GM21786 (cell line): ENCODE measurements around the gene CELF4.

Source experiments
- ATAC-seq: cut with Tn5 transposase; IDR thresholded peaks from one replicate; pipeline ENCODE4 v1.9.1; 2021; ENCODE audit not compliant: unreplicated experiment

CELF4 gene

DNA sequence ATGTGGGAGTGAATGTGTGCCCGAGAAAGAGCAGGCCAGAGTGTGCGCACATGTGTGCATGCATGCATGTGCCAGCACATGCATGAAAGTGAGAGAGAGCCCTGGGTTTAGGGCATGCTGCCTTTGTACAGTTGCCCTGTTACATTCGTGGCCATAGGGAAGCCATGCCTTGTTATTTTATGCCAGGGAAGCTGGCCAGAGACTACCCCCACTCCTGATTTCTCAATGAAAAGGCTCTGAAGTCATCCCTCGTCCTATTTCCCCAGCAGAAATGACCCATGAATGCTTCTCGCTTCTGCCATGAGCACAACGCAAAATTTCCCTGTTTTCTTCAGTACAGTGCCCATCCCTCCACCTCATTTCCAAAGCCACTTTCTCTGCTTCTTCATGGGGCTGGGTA is 143.0 kb downstream of the CELF4 start:
- ATAC-seq: no peak

DNA sequence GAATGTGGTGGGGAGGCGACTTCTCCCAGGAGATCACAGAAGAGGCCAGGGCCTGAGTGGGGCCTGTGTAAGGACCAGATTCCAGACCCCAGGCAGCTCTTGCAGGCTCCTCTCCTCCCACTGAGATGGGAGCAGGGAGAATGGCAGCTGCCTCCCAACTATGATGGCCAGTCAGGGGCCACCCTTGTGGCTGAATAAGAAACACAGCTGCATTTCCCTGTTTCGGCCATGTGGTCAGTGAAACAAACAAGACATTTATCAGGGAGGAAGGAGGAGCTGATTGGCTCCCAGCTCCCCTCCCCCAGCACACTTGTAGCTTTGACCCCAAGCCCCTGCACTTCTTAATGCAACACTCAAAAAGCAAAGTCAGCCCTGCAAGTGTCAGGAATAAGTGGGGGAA is 143.5 kb downstream of the CELF4 start:
- no peak for ATAC-seq

DNA sequence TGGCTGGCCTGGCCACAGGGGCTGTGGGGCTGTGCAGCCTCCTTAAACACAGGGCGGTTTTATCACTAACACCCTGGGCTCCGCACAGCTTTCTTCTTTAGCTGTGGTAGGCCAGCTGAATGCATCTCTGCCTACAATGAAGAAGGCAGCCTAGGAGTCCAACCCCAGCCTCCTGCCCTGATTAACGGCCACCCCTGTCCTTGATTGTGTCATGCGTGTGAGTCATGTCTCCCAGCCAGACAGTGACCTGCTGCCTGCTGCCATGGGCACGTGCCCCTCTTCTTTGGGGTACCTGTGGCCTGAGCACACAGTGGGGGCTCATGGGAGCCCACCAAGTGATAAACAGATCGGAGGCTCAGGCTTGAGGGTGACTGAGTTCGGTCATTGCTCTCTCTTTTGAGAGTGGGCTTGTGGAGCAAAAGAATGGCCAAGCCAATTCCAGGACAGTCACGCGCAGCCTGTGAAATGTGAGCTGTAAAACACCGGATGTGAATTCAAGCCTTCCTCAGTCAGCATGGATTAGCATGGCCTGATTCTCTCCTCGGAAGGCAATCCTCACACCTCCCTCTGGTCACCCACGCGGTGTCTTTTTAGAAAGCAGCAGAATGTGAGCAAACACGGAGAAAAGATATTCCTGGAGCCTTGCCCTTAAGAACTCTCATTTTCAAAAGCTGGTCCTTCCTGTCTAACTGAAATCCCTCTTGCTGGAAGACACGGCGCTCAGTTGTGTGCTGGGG is 144.1 kb downstream of the CELF4 start:
- ATAC-seq: no peak

DNA sequence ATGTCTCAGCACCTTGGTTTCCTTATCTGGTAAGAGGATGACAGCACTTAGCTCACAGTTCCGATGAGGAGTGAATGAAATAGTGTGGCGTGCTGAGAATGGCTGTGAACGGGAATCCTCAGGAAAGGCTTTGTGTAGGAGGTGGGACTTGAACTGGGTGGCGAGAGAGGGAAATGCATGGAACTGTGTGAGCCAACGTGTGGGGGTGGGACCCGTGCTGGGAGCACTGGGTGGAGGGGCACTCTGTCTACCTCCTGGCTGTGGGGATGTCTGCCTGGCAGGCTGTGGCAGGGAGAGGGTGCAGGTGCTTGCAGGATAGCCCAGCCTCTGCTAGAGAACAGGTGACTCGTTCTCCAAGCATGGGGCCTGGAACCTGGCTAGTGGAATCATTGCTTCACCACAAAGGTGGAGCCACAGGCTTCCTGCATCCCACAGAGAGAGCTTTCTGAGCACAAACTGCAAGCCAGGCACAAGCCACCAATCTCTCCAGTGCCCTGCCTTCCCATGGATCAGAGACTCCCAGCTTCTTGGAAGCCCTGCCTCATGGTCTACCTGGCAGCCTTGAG is 145.2 kb downstream of the CELF4 start:
- no peak for ATAC-seq

DNA sequence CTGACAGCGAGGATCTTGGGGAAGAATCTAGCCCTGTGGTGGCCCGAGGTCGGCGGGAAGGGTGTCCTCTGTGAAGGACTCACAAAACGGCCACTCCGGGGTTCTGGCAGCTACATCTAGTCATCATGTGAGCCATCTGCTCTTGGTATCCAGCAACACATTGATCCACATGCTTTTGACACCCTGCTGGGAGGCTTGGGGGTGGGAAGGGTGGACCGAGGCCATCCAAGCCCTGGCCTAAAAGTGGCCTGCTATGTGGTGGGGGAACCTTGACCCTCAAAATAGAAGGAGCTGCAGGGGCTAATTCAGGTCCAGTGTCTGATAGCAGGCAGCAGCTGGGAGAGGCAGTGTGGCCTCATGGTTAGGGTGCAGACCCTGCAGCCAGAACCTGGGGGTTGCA is 145.7 kb downstream of the CELF4 start:
- no peak for ATAC-seq

DNA sequence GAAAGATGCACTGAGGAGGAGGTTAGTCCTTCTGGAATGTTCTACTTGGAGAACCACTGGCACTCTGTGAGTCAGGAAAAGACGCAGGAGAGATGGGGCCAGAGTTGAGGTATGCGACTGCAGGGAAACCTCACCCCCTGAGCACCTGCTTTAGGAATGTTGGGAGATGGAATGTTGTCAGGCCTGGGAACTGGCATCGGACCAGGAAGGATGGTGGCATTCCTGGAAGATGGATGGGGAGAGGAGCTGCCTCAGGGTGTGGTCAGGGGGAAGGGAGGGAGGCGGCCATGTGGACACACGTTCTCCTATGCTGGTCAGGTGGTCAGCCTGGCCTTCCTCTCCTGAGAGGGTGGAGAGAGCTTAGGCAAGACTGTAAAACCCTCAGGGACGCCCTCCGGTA is 146.3 kb downstream of the CELF4 start:
- ATAC-seq: no peak

DNA sequence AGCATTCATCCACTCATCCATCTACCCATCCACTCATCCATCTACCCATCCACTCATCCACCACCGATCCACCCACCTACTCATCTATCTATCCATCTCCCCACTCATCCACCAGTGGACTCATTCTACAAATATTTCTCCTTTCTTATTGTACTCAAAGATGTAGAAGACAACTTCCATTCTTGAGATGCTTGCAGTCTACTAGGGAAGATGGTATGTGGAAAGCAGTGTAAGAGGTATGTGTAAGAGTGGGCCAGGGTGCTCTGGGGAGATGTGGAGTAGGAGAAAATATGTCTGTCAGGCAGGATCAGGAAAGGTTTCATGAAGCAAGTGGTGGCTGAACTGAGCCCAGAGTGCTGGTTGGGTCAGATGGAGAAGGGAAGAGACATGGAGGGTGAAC is 150.8 kb downstream of the CELF4 start:
- no peak for ATAC-seq

DNA sequence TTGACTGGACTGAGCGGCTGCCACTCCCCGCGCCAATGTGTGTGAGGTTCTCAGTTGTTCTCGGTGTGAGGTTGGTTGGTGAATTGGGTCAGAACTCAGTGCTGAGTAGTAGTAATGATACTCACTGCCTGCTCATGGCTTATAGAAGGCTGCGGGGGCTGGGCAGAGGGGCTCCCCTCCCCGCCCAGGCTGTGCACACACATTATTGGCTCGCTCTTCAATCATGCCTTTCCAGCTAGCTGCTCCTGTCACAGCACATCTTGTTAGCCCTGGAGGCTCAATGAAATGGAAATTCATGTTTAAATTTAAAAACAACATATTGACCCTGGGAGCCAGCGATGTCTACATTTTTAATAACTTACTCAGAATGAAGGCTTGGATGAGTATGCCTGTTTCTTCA is 152.8 kb downstream of the CELF4 start:
- ATAC-seq: no peak

DNA sequence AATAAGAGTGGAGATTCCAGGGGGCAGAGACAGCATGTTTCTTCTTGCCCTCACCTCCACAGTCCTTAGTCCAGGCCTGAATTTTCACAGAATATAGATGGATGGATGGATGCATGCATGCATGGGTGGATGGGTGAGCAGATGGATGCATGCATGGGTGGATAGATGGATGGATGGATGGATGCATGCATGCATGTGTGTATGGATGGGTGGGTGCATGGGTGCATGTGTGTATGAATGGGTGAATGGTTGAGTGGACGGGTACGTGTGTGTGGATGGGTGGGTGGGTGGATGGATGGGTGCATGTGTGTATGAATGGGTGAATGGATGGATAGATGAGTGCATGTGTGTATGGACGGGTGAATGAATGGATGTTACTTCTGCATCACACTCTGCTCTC is 153.3 kb downstream of the CELF4 start:
- ATAC-seq: no peak

DNA sequence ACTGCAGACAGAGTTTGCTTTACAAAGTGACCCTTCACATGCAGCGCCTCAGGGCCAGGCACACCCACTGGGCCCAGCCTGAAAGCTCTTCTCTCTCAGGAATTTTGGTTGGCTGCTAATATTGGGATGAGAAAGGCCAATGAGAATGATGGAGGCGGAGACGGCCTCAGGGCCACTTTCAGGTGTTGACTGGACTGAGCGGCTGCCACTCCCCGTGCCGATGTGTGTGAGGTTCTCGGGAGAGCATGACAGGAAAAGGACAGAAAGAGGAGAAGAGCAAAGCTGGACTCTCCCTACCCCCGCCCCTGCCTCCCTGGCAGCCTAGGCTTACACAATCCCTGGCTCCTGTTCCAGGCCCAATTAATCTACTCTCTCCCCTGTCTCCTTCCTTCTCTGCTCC is 155.7 kb downstream of the CELF4 start:
- ATAC-seq: no peak

DNA sequence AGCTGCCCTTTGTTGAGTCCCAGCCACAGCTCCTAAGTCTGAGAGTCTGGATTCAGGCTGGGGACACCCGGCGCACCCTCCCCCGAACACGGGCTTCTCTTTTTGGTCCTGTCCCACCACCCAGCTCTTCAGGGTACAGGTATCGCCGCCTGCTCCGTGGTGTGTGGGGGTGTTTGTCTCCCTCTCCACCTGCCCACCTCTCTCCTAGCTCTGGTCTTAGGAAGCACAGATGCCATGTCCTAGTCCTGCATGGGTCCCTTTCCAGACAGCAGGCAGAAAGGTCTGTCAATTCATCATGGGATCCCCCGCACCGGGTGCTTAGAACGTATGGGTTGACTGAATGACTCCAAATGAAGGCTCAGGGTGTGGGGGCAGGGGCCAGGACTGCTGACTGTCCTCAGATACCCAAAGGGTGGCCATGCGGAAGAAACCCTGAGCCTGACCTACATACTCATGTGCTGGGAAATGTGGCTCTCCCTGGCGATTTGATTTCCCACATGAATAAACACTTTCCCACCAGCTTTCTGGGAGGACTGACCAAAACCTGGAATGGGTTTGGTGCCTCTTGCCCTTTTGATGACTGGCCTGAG is 156.8 kb downstream of the CELF4 start:
- no peak for ATAC-seq

DNA sequence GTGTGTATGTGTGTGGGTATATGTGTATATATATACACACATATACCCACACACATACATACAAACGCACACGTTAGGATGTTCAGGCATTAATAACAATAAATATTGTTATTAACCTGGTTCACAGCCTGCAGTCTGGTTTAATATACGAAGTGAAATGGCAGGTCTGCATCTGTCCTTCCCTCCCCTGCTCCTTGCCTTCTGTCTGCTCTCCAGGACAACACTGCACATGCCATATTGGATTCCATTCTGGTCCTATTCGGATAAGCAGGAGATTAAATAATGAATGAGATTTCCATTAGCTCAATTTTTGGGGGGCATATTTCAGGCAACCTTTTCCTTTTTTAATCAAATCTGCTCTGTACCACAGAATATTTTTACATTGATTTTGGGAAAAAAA is 158.0 kb downstream of the CELF4 start:
- no peak for ATAC-seq

DNA sequence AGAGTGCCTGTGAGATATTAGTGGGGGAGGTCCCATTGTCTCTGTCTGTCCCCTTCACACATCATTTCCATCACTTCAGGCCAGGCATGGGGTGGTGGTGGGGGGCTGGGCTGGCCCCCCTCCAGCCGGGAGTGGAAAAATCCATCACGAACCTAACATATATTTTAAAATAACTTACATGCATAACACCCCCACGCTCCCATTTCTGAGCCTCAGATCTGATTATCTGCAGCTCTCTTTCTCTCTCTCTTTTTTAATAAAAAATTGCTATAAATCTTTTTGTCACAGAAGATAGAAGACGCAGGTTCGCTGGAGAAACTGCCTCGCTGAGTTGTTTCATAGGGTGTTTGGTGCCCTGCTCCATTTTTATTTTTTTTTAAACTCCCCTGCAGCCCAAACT is 159.8 kb downstream of the CELF4 start:
- no peak for ATAC-seq

DNA sequence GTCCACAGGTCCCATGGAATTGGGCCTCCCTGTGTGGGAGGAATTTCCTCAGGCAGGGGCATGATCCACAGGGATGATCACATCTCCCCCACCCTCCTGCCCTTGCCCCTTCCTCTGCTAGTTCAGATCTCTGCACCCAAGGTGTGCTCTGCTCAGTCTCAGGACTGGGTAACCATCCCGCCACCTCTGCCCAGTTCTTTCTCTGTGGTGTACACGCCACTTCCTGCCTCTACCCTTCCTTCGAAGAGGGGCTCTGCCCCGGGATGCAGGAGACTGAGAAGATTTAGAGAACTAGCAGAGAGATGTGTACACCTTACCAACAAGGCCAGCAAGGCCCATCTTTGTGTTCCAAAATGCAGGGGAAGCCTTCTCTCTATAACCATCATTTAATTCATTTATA is 160.4 kb downstream of the CELF4 start:
- ATAC-seq: no peak

DNA sequence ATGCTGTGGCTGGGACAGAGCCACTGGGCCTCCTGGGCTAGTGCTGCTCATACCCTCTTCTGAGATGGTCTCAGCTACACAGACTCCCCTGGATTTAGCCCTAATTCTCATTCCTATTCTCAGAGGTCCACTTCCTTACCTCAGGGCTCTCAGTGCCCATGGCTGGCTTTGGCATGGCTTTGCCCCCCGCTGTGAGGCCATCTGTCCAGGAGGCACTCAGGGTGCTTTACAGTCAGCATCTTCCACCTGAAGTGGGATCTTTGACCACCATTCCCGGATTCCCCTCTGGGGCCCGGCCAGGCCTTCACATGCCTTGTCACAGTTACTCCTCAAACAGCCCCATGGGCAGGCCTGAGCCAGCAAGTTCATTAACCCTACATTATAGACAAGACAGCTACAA is 161.8 kb downstream of the CELF4 start:
- no peak for ATAC-seq

DNA sequence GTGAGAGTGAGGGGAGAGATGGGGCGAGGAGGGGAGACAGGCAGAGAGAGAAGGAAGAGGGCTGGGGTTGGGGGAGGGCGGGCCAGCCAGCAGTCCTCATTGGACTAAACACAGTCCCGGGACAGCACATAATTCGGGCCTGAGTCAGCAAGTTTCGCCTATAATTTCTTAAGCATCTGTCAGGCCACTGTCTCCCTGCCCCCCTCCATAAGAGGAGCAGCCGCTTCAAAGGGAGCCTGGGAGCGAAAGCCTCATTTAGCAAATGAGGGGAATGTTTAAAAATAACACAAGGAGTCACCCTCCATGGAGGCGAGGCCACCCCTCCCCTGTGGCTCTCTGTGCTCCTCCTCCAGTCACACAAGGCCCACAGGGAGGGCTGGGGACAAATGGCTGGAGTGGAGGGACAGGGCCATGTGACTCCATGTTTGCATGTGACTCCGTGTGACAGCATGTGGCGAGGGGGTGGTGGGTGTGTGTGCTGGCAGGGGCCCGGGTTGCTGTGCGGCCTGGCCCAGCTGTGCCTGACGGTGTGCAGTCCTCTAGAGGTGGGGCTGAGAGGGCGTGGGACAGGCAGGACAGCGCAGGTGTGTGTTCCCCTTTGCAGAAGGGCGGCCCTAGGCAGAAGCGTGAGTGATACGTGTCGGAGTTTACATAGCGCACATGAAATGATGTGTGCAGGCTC is 162.4 kb downstream of the CELF4 start:
- no peak for ATAC-seq

DNA sequence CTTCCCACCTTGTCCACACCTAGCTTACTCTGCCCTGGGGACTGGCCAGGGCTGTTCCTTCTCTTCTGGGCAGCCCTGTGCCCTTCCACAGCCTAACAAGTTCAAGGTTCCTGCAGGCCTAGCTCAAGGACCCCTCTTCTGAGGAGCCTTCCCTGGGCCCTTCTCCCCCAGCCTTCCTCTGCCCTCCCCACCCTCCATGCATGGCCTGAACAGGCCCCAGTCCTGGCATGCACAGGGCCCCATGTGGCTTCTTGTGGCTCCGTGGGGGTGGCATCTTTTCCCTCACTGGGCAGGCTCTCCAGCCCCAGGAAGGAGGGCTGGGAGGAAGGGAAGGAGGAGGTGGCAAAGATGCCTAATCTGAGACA is 162.9 kb downstream of the CELF4 start:
- no peak for ATAC-seq

DNA sequence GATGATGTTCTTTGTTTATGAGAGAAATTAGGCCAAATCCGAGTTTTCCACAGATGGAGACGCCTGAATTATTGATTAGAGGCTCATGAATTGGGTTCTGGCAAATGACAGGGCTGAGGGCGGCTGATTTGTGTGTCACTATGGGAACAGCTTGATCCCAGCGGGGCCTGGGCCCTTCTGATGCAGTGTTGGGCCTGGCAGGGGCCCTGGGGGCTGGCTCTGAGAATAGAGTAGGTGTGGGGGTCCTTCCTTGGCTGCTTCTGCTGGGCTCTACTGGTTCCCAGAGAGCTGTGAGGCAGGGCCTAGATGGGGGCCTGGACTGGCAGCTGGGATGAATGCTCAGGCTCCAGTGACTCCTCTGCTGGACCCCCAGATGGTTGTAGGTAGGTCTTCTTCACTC is 164.8 kb downstream of the CELF4 start:
- ATAC-seq: no peak

DNA sequence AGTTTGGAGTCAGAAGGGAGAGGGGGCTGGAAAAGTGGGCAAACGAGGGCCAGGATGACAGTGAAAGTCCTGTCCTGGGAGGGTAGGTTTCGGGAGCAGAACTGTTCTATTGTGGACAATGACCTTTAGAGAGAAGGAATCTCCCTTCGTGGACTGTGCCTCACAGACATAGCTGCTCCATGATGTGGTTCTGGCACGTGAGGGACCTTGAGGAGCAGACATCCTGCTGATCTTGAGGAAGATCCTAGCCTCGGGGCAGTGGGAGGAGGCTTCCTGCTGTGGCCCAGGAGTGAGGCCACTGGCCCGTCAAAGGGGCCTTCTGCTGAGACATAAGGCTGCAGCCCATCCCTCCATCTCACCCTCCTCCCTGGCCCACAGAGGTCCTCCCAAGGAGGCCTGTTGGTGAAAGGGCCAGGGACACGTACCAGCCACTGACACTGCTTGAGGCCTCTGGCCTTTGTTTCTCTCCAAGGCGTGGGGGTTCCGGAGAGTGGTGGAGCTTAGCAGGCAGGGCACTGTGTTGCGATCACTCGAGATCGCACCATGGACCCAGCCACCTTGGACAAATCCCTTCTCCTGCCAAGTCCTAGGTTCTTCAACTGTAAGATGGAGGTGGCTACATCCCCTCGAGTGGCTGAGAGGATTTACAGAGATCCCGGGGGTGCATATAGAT is 167.2 kb downstream of the CELF4 start:
- ATAC-seq: no peak

DNA sequence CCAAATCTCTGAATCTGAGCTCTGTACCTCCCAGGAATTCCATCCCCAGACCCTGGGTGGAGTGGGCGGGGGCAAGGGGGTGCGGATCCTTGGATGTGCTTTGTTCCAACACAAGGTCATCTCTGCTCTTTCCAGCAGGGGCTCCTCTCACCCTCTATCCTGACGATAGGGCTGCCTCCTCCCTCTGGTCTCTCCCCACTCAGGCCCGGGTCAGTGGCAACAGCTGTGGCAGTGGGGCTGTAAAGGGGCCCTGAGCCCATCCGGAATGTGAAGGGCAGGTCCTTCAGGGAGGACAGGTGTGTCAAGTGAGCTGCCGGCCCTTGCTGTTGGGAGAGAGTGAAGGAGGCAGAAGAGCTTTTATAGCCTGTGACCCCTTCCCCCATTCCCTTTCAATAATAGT is 167.8 kb downstream of the CELF4 start:
- ATAC-seq: no peak

DNA sequence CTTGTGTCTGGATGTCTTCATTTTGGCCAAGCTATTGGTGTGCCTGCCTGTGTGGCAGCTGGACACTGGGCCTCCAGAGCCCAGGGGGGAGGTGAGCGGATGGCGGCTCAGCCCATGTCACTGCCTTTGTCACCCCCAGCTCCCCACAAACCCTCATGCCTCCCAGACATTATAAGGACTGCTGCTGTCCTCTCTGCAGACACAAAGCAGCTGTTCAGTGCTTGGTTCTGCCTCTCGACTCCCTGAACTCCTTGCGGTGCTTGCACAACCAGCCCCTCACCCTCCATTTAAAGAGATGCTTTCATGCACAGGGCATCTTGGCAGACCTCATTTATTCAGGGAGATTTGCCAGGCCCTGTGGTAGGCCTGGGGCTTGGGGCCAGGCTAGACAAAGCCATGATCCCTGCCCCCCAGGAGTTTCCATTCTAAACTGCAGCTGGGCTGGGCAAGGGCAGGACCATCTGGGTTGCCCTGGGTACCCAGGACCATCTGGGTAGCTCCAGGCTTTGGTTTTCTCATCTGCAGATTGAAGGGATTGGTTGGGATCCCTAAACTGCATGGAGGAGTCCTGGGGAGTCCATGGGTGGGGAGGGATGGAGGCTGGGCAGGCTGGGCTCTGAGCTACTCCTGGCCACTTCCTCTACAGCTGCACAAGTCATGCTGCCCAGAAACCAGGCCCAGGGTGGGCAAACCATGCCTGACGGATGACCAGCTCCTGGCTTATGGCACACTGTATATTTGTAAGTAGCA is 168.5 kb downstream of the CELF4 start:
- ATAC-seq: no peak
